ENCODE data around the gene AMDHD2.

The AMDHD2 gene

GRCh38 chr16:2483939-2484897 lies 36.0 kb upstream of the AMDHD2 start:
- no peak for DNase-seq

GRCh38 chr16:2484898-2485508 lies 35.2 kb upstream of the AMDHD2 start:
- DNase-seq, result no peak

- DNase-seq, result no peak
Measured at GRCh38 chr16:2485811-2486507, 34.2 kb upstream of the AMDHD2 start.

GRCh38 chr16:2486645-2487516 lies 33.3 kb upstream of the AMDHD2 start:
- DNase-seq, result no peak

- no peak for DNase-seq
Measured at GRCh38 chr16:2487517-2487842, 32.7 kb upstream of the AMDHD2 start.

GRCh38 chr16:2487903-2488531 lies 32.2 kb upstream of the AMDHD2 start:
- DNase-seq, result no peak

- DNase-seq, result no peak
Measured at GRCh38 chr16:2489581-2489980, 30.6 kb upstream of the AMDHD2 start.

GRCh38 chr16:2490190-2491105 lies 29.7 kb upstream of the AMDHD2 start:
- no peak for DNase-seq

GRCh38 chr16:2492292-2492691 lies 27.9 kb upstream of the AMDHD2 start:
- DNase-seq, result no peak

DNA sequence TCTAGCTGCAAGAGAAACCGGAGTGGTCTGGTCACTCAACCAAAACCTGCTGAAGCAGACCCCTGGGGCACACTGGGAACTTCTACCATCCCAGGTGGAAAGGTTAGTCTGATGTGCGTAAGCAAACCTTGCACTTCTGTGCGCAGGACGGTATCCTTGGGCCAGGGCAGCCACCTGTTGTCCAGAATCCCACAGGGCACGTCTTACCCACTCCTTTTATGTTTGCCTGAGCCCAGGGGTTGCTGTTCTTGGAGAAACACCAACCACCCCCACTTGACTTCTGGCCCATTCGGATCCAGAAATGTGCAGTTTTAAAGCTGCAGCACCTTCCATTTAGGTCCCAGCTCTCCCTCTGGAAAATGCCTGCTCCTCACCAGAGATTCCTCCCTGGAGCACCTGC lies 26.6 kb upstream of the AMDHD2 start:
- DNase-seq, result no peak

DNA sequence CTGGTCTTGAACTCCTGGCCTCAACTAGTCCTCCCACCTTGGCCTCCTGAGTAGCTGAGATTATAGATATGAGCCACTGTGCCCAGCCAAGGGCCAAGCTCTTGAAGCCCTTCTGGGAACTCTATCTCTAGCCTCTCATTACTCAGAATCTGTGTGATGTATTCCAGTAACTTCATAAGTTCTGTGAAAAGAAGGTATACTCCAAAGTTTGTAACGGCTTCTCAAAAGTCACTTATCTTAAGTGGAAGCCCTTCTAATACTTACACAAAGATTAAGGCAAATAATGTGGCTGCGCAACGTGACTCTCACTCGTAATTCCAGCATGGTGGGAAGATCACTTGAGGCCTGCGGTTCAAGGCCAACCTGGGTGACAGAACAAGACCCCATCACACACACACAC lies 25.6 kb upstream of the AMDHD2 start:
- DNase-seq, result no peak

GRCh38 chr16:2495041-2495440 lies 25.1 kb upstream of the AMDHD2 start:
- no peak for DNase-seq

- DNase-seq, result no peak
Measured at GRCh38 chr16:2496223-2497115, 23.7 kb upstream of the AMDHD2 start.

GRCh38 chr16:2497116-2497630 lies 23.0 kb upstream of the AMDHD2 start:
- no peak for DNase-seq

- no peak for DNase-seq
Measured at GRCh38 chr16:2497695-2498484, 22.3 kb upstream of the AMDHD2 start.

DNA sequence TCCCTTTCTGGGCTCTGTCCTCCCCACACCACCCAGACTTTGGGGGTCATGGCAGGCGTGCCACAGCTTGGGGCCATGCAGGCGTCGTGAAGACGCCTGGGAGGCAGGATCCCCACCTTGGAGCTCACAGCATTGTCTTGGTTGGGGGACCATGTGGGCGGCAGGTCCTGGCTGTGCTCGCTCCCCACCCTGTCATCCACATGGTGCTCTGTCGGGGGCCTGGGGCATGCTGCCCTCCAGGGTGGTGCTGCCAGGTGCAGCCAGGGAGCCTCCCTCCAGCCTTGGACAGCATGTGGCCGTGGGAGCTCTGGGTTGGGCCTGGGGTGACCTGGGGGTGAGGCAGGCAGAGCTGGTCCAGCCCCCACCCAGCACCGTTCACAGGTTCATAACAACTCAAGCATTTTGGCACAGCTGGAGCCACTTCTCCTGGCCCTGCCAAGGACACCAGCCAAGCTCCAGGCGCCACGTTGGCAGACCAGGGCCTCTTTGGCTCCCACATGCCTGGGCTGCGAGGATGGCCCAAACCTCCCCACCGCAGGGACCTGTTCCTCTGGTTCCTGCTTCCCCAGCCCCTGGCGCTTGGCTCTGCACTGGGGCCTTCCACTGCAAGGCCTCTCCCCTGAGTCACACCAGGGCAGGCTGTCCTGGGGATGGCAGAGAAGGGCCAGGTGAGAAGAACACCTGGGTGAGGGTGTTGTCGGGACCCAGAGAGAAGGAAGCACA lies 21.5 kb upstream of the AMDHD2 start:
- no peak for DNase-seq

GRCh38 chr16:2499454-2499853 lies 20.7 kb upstream of the AMDHD2 start:
- DNase-seq, result no peak

DNA sequence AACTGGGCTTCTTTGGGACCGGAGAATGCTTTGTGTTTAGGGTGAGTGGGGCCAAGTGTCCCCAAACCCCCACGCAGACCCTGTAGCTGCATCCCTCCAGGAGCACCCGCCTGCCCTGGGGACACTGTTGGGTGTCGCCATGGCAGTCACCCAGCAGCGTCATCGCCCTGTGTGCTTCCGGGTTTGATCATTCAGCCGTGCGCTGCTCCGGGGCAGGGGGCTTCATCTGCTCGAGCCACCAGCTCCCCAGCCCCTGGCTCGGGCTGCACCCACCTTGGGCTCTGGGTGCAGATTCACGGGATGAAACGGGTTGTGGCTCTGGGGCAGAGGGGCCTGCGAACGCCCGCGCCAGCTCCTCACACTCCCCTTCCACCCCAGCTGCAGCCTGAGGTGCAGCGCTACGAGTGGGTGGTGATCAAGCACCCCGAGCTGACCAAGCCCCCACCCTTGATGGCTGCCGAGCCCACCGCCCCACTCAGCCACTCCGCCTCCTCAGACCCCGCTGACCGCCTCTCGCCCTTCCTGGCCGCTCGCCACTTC lies 20.2 kb upstream of the AMDHD2 start:
- no peak for DNase-seq

Measured in NCI-H2081 (cell line).